AG10803 (cell line): ENCODE data around the gene DEAF1.
"Not testable (repeated sequence)": the region's sequence is repeated elsewhere in the genome, so short reads cannot be mapped to it uniquely, and the experiment has no call there.

Experiments used
- DNase-seq: peaks from one replicate; pipeline ENCODE4 v3.0.0; 2010; ENCODE audit warnings: low read depth
- H3K4me3 ChIP-seq: 2 replicates; pipeline ENCODE4 v1.5.1; 2011; ENCODE audit warnings: mild to moderate bottlenecking, low read length, control low read depth
- CTCF ChIP-seq: conservative IDR thresholded peaks from 2 replicates; pipeline ENCODE4 v1.5.1; 2011; ENCODE audit warnings: mild to moderate bottlenecking, low read length, control low read depth, inconsistent platforms

Gene DEAF1

GRCh38 chr11:694563-695287, at the start of gene DEAF1:
DEAF1 (minus strand) TSS chr11:695222; CDS start chr11:695047, 175 bp downstream.
- no peak for TF ChIP-seq CTCF
- peak within 1 kb of the TSS; percentile 80 for H3K4me3 ChIP-seq
- peak; percentile 94 for DNase-seq

GRCh38 chr11:742571-743201, 47.7 kb upstream of the DEAF1 start:
- TF ChIP-seq CTCF: no peak
- no peak for DNase-seq
- no peak overlapping the region for H3K4me3 ChIP-seq

- TF ChIP-seq CTCF: no peak
- DNase-seq: no peak
- no peak overlapping the region for H3K4me3 ChIP-seq
Measured at GRCh38 chr11:742156-742546, 47.1 kb upstream of the DEAF1 start.

GRCh38 chr11:737899-738298, 42.9 kb upstream of the DEAF1 start:
- not testable (repeated sequence) for H3K4me3 ChIP-seq, DNase-seq

- H3K4me3 ChIP-seq: no peak overlapping the region
- DNase-seq: no peak
- TF ChIP-seq CTCF: no peak
Measured at GRCh38 chr11:737366-737765, 42.3 kb upstream of the DEAF1 start.

GRCh38 chr11:734541-734940, 39.5 kb upstream of the DEAF1 start:
- H3K4me3 ChIP-seq, DNase-seq: not testable (repeated sequence)

- no peak for TF ChIP-seq CTCF
- H3K4me3 ChIP-seq: no peak overlapping the region
- no peak for DNase-seq
Measured at GRCh38 chr11:733072-733471, 38.0 kb upstream of the DEAF1 start.

GRCh38 chr11:729492-730074, 34.6 kb upstream of the DEAF1 start:
- TF ChIP-seq CTCF: no peak
- H3K4me3 ChIP-seq: no peak overlapping the region
- no peak for DNase-seq
